Measurements from ENCODE around the gene XPNPEP1.
A peak's percentile ranks its signal among the peaks of the same experiment; 100 is the strongest.

Gene XPNPEP1

DNA sequence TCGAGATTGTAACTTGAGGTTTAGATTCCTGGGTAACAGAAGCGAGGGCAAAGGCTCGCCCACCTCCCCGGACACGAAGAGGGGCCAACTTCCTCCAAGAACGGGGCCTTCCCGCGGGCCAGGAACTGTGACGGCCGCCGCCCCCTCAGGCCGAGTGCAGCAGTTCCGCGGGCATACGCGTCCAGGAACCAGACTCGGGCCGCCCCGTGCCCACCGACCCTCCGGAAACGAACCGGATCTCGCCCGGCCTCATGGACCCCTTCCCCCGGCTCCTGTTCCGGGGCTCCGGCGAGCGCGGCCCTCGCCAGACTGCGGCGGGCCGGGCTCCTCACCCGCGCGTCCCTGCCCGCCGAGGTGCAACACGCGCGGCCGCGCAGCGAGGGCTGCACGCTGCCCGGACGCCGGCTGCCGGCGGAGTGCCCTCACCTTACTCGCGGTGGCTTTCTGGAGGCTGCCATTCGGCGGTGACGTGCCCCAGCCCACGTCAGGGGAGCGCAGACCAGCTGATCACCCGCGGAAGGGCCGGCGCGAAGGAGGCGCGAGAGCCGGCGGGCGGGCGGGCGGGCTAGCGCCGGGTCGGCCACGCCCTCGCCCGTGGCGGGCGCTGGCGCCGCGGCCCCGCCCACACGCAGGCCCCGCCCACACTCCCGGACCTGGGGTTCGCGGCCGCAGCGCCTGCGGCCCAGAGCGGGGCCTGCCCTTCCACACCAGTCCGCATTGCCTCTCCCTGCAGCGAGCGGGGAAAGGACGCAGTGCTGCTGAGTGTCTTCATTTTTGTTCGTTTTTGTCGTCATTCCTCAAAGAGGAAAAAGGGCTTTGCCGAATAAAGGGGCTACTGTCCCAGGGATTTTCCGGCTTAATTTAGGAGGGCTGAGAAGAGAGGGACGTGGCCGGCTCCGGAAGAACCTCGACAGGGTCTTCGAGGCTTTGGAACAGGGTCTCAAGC is at the start of gene XPNPEP1:
Gene XPNPEP1 (minus strand): TSS at position 536 of the 946 bp plus-strand sequence. CDS start 78 bp downstream, at position 458.
- peak; percentile 88 for DNase-seq

DNA sequence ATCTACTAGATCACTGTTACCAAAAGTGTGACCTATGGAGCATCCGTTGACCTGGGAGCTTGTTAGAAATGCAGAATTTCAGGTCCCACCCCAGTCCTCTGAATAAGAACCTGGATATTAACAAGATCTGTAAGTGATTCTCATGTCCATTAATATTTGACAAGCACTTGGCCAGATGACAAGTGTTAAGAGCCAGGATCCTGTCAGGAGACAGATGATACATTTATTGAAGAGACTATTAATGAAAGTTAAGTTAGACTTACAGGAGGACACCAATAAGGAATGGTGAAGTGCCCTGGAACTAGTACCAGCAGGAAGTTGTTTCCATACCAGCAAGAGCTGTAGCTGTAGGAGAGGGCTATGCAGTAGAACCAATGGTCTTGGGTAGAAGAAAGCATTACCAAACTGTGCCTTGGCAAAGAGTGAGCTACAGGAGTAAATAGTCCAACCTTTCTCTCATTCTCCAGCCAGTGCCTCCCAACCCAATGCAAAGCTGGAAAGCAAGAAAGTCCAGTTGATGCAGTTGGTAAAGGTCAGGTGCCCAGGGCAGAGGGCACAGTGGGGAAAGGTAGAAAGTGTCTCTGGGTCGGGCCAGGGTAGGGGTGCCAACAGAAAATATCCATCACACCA is 49.2 kb upstream of the XPNPEP1 start:
- DNase-seq: no peak

DNA sequence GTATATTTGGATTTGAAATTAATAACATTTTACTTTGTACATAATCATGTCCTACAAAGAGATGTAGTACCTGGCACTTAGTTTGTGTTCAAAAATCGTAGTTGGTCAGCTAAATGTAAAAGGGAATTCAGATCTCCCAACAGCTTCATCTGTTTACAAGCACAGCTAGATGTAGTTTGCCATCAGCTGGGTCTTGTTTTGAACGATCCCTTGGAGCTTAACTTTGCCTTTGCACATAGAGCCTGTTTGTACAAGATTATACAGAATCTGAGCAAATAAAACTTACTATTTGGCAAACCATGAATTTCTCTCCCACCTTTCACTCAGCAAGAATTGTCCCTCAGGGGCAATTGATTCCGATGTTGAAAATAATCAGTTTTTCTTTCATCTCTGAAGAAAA is 48.3 kb upstream of the XPNPEP1 start:
- no peak for DNase-seq

DNA sequence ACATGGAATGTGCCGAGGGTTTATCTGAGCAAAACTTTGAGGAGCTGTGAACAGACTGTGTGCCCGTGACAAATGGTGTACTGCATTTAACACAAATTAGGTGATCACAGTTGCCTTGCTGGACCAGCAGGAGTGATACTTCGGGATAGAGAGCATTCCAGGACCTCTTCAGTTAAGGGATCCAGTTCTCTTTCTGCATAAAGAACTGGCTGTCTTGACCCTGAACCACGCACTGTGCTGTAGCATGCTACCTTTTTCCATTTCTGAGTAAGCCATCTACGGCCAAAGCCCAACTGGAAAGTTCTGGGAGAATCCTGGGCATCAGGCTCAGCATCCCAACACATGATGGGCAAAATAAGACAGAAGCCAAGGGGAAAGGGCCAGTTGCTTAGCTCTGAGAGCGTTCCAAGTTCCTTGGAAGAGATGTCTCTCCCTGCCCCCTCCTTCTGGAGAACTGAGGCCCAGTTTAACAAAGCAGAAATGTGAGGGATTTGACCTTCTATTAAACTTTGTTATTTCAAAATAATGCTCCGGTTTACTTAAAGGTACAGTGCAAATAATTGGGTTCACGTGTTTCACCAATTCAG is 46.5 kb upstream of the XPNPEP1 start:
- DNase-seq: no peak

GRCh38 chr10:109968953-109969759 is 45.8 kb upstream of the XPNPEP1 start:
- DNase-seq: no peak

DNA sequence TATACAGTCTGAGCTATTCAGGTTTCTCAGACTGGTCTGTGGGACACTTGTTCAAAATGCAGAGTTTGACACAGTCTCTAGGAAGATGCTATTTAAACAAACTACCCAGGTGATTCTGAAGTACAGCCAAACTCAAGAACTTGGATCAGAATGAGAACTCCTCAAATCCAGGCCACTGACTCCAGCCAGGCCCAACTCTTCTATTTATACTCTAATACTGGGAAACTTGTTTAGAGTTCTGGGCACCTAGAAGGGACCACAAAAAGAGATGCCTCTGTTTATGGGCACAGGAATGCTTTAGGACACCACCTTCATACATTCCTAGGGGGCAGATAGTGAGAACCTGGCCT is 44.4 kb upstream of the XPNPEP1 start:
- DNase-seq: no peak

GRCh38 chr10:109966961-109967738 is 43.8 kb upstream of the XPNPEP1 start:
- DNase-seq: peak; percentile 64

GRCh38 chr10:109964318-109964717 is 41.0 kb upstream of the XPNPEP1 start:
- no peak for DNase-seq

GRCh38 chr10:109963439-109963838 is 40.1 kb upstream of the XPNPEP1 start:
- DNase-seq: no peak

DNA sequence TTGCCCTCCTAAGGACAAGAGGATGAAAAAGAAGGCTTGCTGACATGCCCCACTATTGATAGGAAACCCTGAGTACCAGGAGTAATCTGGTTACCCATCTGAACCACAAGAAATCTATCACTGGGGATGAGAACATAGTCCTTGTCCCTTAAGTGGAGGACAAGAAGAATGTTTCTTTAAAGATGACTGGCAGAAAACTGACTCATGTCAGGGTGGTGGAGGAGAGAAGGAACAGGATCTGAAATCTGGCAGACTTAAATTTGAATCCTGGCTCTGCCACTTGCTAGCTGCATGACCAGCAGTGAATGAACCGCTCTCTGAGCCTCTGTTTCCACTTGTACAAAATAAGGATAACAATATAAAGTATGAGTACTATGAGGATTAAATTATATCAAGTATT is 38.9 kb upstream of the XPNPEP1 start:
- no peak for DNase-seq

DNA sequence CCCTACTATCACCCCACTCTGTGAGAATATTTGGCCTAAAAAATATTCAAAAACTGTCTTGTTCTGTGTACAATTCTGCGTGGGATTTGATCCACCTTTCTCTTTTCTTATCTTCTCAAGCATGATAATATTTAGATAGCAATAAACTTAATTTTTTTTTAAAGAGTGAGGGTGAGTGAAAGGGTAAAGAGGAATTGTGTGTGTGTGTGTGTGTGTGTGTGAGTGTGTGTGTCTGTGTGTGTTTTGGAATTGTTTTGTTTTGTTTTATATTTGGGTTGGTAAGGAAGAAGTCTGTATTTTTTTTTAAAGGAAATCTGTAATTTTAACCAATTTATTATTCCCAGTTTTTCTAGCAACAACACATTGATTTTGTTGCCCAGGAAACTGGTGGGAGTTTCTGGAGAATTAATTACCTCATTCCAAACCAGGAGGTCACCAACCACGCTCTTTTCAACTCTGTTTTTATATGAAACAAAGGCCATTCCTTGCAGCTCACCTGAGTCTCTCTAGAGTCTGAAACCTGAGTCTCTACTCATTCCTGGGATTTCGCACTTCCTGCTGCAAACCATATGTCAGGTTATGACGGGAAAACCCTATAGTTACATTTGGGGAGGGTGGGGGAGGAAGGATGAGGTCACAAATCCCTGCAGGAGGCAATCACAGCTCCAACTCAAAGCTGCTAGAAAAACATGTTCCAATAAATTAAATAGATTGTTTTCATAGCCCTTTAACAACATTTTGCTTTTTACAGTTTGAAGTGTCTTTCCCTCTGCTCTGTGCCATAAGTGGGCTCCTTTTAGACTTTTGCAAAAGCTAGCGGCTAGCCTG is 38.1 kb upstream of the XPNPEP1 start:
- DNase-seq: peak; percentile 23

DNA sequence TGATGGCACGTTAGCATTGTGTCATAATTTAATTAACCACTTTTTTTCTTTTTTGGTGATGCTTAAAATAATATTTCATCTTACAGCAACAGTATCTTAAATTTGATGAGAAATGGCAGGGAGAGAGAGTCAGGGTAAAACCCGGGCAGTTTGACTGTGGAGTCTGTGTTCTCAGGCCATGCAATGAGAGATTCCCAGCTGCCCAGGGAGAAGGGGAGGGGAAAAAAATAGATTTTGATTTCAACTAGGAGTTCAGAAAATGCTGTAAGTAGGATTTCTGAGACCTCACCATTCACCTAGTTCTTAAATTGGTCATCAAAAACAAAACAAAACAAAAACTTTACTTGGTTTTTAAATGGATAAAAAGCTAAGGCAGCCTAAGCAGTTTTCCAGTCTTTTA is 37.4 kb upstream of the XPNPEP1 start:
- DNase-seq: no peak

GRCh38 chr10:109959259-109960145 is 36.2 kb upstream of the XPNPEP1 start:
- no peak for DNase-seq

DNA sequence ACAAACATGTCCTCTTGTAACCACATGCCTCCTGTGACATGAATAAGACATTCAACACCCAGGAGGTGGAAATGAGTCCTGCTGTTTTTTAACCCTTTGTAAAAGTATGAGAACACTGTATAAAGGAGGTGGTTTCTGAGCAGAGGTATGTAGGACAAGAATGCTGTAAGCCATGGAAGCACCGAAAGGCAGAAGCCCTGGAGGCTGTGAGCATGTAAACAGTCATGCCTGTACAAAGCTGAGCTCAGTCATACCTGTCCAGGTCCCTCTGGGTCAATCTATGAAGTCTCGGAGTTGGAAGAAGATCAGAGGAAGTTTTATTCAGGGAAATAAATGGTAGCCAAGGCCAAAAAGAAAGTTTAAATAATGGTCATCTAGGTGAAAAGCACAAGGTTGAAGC is 34.7 kb upstream of the XPNPEP1 start:
- DNase-seq: no peak

DNA sequence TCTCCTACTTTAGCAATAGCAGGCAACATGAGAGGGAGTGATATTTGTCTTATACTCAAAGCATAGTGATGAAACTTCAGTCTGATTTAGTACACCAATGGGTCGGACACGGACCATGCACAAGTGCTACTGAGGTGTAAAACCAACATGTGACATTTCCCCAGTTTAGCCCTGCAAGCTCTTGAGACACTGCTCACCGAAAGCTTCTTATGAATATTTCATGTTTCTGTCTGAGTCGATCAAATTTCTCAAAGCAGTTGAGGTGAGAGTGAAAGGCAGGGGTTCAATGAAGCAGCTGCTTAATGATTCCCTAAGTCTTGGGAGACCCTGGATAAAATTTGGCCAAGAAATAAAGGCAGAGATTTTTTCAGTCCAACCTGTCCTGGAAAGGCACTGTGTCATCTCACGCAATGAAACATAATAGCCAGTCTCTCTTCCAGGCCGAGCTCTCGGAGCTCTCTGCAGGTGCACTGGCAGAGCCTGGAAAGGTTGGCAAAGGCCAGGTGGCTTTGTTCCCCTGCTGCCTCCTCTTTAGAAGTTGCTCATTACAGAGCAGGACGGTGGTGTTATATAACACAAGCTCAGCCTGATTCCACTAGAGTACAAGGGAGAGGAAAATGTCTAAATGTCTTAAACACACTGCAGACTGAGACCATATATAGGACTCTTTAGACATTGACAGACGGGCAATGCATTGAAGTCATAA is 33.9 kb upstream of the XPNPEP1 start:
- no peak for DNase-seq

GRCh38 chr10:109956454-109957091 is 33.3 kb upstream of the XPNPEP1 start:
- peak; percentile 66 for DNase-seq

DNA sequence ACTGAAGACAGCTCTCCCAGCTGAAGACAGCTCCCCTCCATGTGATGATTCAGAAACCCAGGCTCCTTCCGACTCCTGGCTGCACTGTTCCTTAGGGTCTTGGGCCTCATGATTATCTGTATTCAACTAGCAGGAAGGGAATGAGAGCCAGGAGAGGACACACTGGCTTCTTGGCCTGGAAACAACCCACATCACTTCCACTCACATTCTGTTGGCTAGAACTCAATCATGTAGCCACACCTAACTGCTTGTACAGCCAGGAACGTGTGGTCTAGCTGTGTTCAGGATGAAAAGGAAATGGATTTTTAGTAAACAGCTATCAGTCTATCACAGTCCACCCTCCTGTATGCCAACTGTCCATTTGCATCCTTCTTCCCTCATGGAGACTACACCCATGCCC is 30.5 kb upstream of the XPNPEP1 start:
- DNase-seq: no peak

GRCh38 chr10:109952526-109952925 is 29.2 kb upstream of the XPNPEP1 start:
- no peak for DNase-seq
